Ectodermal cell (in vitro differentiated cells): Measurements from ENCODE around the gene ANKHD1.

Experiments
- H3K27ac ChIP-seq: 2 replicates; pipeline ENCODE4 v1.7.0; 2013; ENCODE audit warnings: mild to moderate bottlenecking, low read depth, low read length; ENCODE audit not compliant: insufficient read depth, poor library complexity, severe bottlenecking
- H3K27me3 ChIP-seq: 2 replicates; pipeline ENCODE4 v1.7.0; 2013; ENCODE audit warnings: mild to moderate bottlenecking, low read length; ENCODE audit not compliant: insufficient read depth, control insufficient read depth, poor library complexity, severe bottlenecking
- H3K36me3 ChIP-seq: one replicate; pipeline ENCODE4 v1.7.0; 2013; ENCODE audit warnings: low read length; ENCODE audit not compliant: control insufficient read depth, insufficient read depth
- H3K4me1 ChIP-seq: one replicate; pipeline ENCODE4 v1.7.0; 2013; ENCODE audit warnings: low read length; ENCODE audit not compliant: control insufficient read depth, insufficient read depth
- H3K4me3 ChIP-seq: 2 replicates; pipeline ENCODE4 v1.7.0; 2013; ENCODE audit warnings: low read depth, low read length, control low read depth; ENCODE audit not compliant: insufficient read depth
- H3K9me3 ChIP-seq: 2 replicates; pipeline ENCODE4 v1.7.0; 2013; ENCODE audit warnings: mild to moderate bottlenecking, low read length, moderate library complexity; ENCODE audit not compliant: control insufficient read depth
- WGBS, 2 experiments: methylation state at CpG; one replicate each; pipeline ENCODE4 v1.1.7; 2013; ENCODE audit warnings: missing lambda C conversion rate in 2 of 2; 5-methylcytosine and 5-hydroxymethylcytosine counted together

Gene ANKHD1

GRCh38 chr5:140381351-140381750 lies 20.3 kb upstream of the ANKHD1 start:
- Histone ChIP-seq H3K4me1 (no peaks in the 10 kb centered on the region), H3K27me3 (no peaks in the 10 kb centered on the region), H3K9me3 (no peaks in the 10 kb centered on the region), H3K4me3 (no peak overlapping the region), H3K27ac (no peak overlapping the region), H3K36me3 (no peaks in the 10 kb centered on the region)
- 82 to 92% methylated on average over 3 to 4 of the region's 4 CpGs for WGBS, 2 experiments

GRCh38 chr5:140381972-140382371 lies 19.7 kb upstream of the ANKHD1 start:
- Histone ChIP-seq H3K27ac (no peak overlapping the region), H3K4me3 (no peak overlapping the region)
- WGBS, 2 experiments, result 90 to 95% methylated on average over 1 of the region's 1 CpG

GRCh38 chr5:140382866-140383265 lies 18.8 kb upstream of the ANKHD1 start:
- H3K4me1 ChIP-seq, result no peaks in the 10 kb centered on the region
- no peaks in the 10 kb centered on the region for H3K27me3 ChIP-seq
- no peaks in the 10 kb centered on the region for H3K36me3 ChIP-seq
- H3K9me3 ChIP-seq, result no peaks in the 10 kb centered on the region
- H3K4me3 ChIP-seq, result no peak overlapping the region
- H3K27ac ChIP-seq, result no peak overlapping the region

More at GRCh38 chr5:140381972-140382371, 19.7 kb upstream of the ANKHD1 start:
- Histone ChIP-seq H3K9me3 (no peaks in the 10 kb centered on the region), H3K4me1 (no peaks in the 10 kb centered on the region), H3K36me3 (no peaks in the 10 kb centered on the region), H3K27me3 (no peaks in the 10 kb centered on the region)

- H3K9me3 ChIP-seq, result no peaks in the 10 kb centered on the region
- H3K27me3 ChIP-seq, result no peaks in the 10 kb centered on the region
- no peak overlapping the region for H3K27ac ChIP-seq
- H3K4me1 ChIP-seq, result no peaks in the 10 kb centered on the region
- H3K36me3 ChIP-seq, result no peaks in the 10 kb centered on the region
- H3K4me3 ChIP-seq, result no peak overlapping the region
- WGBS, 2 experiments, result 89 to 91% methylated on average over 2 of the region's 2 CpGs
Measured at GRCh38 chr5:140383300-140383699, 18.3 kb upstream of the ANKHD1 start.

GRCh38 chr5:140388052-140388451 lies 13.6 kb upstream of the ANKHD1 start:
- Histone ChIP-seq H3K36me3 (no peaks in the 10 kb centered on the region), H3K9me3 (no peaks in the 10 kb centered on the region), H3K27me3 (no peaks in the 10 kb centered on the region), H3K4me1 (no peaks in the 10 kb centered on the region), H3K27ac (no peak overlapping the region), H3K4me3 (no peak overlapping the region)
- 94 to 100% methylated on average over 1 to 2 of the region's 2 CpGs for WGBS, 2 experiments

- 85% methylated on average over 1 of the region's 1 CpG for WGBS, 2 experiments
Measured at GRCh38 chr5:140391312-140391711, 10.3 kb upstream of the ANKHD1 start.

GRCh38 chr5:140391732-140392131 lies 9.9 kb upstream of the ANKHD1 start:
- Histone ChIP-seq H3K36me3 (no peaks in the 10 kb centered on the region), H3K4me3 (no peak overlapping the region)
- WGBS, 2 experiments, result 89 to 96% methylated on average over 1 of the region's 1 CpG

More at GRCh38 chr5:140391312-140391711, 10.3 kb upstream of the ANKHD1 start:
- no peaks in the 10 kb centered on the region for H3K36me3 ChIP-seq
- H3K4me1 ChIP-seq, result no peaks in the 10 kb centered on the region
- H3K9me3 ChIP-seq, result no peaks in the 10 kb centered on the region
- no peaks in the 10 kb centered on the region for H3K27me3 ChIP-seq
- H3K27ac ChIP-seq, result no peak overlapping the region
- no peak overlapping the region for H3K4me3 ChIP-seq

GRCh38 chr5:140393738-140394137 lies 7.9 kb upstream of the ANKHD1 start:
- 83 to 100% methylated on average over 2 of the region's 2 CpGs for WGBS, 2 experiments
- no peaks in the 10 kb centered on the region for H3K9me3 ChIP-seq
- no peak overlapping the region for H3K4me3 ChIP-seq
- H3K27me3 ChIP-seq, result no peaks in the 10 kb centered on the region
- H3K4me1 ChIP-seq, result no peaks in the 10 kb centered on the region
- H3K36me3 ChIP-seq, result no peaks in the 10 kb centered on the region
- no peak overlapping the region for H3K27ac ChIP-seq

More at GRCh38 chr5:140391732-140392131, 9.9 kb upstream of the ANKHD1 start:
- Histone ChIP-seq H3K27ac (no peak overlapping the region), H3K9me3 (no peaks in the 10 kb centered on the region), H3K27me3 (no peaks in the 10 kb centered on the region), H3K4me1 (no peaks in the 10 kb centered on the region)

GRCh38 chr5:140398379-140398811 lies 3.2 kb upstream of the ANKHD1 start:
- no peaks in the 10 kb centered on the region for H3K9me3 ChIP-seq
- peaks cover 2% of the 10 kb centered on the region for H3K4me1 ChIP-seq

GRCh38 chr5:140399979-140400729 lies 1.5 kb upstream of the ANKHD1 start:
- 49 to 51% methylated on average over 22 to 25 of the region's 25 CpGs for WGBS, 2 experiments
- no peaks in the 10 kb centered on the region for H3K36me3 ChIP-seq
- no peak overlapping the region for H3K27ac ChIP-seq
- peak overlapping the region; percentile 100 for H3K4me3 ChIP-seq
- H3K9me3 ChIP-seq, result no peaks in the 10 kb centered on the region
- peaks cover 5% of the 10 kb centered on the region for H3K4me1 ChIP-seq
- no peaks in the 10 kb centered on the region for H3K27me3 ChIP-seq

More at GRCh38 chr5:140398379-140398811, 3.2 kb upstream of the ANKHD1 start:
- H3K4me3 ChIP-seq, result no peak overlapping the region
- H3K27me3 ChIP-seq, result no peaks in the 10 kb centered on the region
- no peaks in the 10 kb centered on the region for H3K36me3 ChIP-seq
- H3K27ac ChIP-seq, result no peak overlapping the region
